HUES64 (cell line): ENCODE results near the gene SLC39A3.
A peak's percentile ranks its signal among the peaks of the same experiment; 100 is the strongest.

ENCODE experiments used
- H3K27ac ChIP-seq: 2 replicates; pipeline ENCODE4 v1.7.0; 2013; ENCODE audit warnings: low read depth, low read length, inconsistent platforms
- H3K27me3 ChIP-seq: 2 replicates; pipeline ENCODE4 v1.6.1; 2013; ENCODE audit warnings: mild to moderate bottlenecking, low read length; ENCODE audit not compliant: insufficient read depth
- H3K36me3 ChIP-seq: 2 replicates; pipeline ENCODE4 v1.6.1; 2013; ENCODE audit warnings: mild to moderate bottlenecking, low read length; ENCODE audit not compliant: insufficient read depth
- H3K4me1 ChIP-seq: 2 replicates; pipeline ENCODE4 v1.6.1; 2013; ENCODE audit warnings: mild to moderate bottlenecking, low read length, moderate library complexity; ENCODE audit not compliant: insufficient read depth
- H3K4me3 ChIP-seq: 2 replicates; pipeline ENCODE4 v1.5.1; 2013; ENCODE audit warnings: mild to moderate bottlenecking, low read length, moderate library complexity
- H3K9ac ChIP-seq: 2 replicates; pipeline ENCODE4 v1.6.1; 2013; ENCODE audit warnings: mild to moderate bottlenecking, low read depth, low read length
- H3K9me3 ChIP-seq: 2 replicates; pipeline ENCODE4 v1.6.1; 2013; ENCODE audit warnings: low read depth, low read length; ENCODE audit not compliant: insufficient read depth
- WGBS: fragments of 150-250, 120-280 bp; methylation state at CpG from one replicate; pipeline ENCODE4 v1.1.7; 2013; ENCODE audit warnings: missing lambda C conversion rate; 5-methylcytosine and 5-hydroxymethylcytosine counted together

The SLC39A3 gene

DNA sequence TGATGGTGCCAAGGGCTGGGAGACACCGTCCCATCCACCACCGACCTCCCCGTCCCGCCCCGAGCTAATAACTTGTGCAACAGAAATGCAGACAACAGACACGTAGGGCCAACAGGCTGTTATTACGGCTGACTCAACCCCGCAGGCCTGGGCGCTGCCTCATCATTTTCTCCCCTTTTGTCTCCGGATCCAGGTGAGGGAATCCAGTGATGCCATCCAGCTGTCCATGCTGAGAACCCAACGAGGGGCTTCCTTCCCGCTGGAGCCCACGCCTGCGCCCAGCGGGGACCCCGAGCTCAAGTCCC is 12.2 kb downstream of the SLC39A3 start:
- no peak overlapping the region for H3K4me3 ChIP-seq
- H3K27ac ChIP-seq: no peak overlapping the region
- H3K9ac ChIP-seq: no peak overlapping the region
- H3K27me3 ChIP-seq: peaks cover 3% of the 10 kb centered on the region; the same call in 1 of the 2 replicates
- H3K36me3 ChIP-seq: no peaks in the 10 kb centered on the region
- no peaks in the 10 kb centered on the region for H3K9me3 ChIP-seq
- H3K4me1 ChIP-seq: no peaks in the 10 kb centered on the region
- 82% methylated on average over 16 of the region's 16 CpGs for WGBS

DNA sequence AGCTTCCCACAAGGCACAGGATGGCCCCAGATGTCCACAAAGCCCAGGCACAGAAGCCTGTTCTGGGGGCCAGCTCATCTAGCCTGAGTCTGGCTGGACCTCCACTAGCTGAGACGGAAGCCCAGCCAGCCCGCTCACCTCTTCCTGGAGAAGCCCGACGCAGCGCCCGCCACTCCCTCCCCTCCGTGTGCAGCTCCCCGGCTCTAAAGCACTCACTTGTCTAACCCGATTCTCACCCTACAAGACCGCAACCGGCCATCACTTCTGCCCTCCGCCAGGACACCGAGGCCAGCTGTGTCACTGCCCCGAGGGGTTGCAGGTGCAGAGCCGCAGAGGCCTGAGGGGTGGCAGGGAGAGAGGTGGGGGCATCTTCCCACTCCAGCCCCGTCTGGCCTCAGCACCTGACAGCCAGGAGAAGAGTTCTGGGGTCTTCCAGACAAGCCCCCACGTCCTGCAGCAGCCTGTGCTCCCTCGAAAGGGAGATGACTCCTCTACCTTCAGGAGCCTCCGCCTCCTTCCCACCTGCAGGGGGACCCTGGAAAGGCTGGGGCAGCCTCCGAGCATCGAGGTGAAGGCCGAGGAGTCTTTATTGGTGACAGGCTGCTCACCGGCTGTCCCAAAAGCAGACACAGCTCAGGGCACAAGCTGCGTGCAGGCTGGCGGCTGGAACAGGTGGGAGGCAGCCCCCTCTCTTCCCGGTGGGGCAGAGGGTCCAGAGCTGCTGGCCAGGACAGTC is 12.7 kb downstream of the SLC39A3 start:
- H3K36me3 ChIP-seq: no peaks in the 10 kb centered on the region
- peaks cover 8% of the 10 kb centered on the region for H3K27me3 ChIP-seq
- H3K4me3 ChIP-seq: peak overlapping the region; percentile 16; the same call in 1 of the 2 replicates
- H3K27ac ChIP-seq: no peak overlapping the region
- no peaks in the 10 kb centered on the region for H3K4me1 ChIP-seq
- H3K9me3 ChIP-seq: no peaks in the 10 kb centered on the region
- WGBS: 49% methylated on average over 26 of the region's 26 CpGs
- no peak overlapping the region; the same call in 1 of the 2 replicates for H3K9ac ChIP-seq

DNA sequence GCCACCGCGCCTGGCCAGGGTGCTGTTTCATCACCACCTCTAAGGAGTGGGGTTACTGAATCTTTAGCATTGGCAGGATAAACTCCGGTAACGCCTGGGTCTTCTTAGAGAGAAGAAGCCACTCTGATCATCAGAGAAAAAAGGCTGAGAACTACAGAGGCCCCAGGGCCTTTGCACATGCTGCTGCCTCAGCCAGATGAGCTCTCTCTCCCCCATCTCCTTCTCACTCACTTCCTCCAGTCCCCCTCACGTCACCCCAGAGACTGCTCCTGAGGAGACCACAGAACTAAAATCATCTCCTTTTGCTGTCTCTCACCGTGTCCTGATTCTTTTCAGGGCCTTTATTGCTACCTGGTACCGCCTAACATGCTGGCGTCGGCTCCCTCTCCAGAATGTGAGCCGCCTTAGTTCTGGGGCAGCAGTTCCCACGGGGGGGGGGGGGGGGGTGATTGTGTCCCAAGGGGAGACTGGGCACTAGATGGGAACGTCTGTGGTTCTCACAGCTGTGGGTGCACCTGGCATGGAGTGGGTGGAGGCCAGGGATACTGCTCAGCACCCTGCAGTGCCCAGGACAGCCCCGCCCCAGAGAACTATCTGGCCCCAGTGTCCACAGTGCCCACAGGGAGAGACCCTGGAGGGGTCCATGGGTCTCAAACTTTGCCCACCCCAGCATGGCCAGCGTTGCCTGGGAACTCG is 13.5 kb downstream of the SLC39A3 start:
- H3K4me3 ChIP-seq: peak overlapping the region; percentile 7; the same call in 1 of the 2 replicates
- no peaks in the 10 kb centered on the region for H3K4me1 ChIP-seq
- no peak overlapping the region for H3K27ac ChIP-seq
- H3K27me3 ChIP-seq: peaks cover 14% of the 10 kb centered on the region
- no peak overlapping the region; the same call in 1 of the 2 replicates for H3K9ac ChIP-seq
- H3K36me3 ChIP-seq: no peaks in the 10 kb centered on the region
- no peaks in the 10 kb centered on the region for H3K9me3 ChIP-seq
- WGBS: 86% methylated on average over 15 of the region's 15 CpGs

DNA sequence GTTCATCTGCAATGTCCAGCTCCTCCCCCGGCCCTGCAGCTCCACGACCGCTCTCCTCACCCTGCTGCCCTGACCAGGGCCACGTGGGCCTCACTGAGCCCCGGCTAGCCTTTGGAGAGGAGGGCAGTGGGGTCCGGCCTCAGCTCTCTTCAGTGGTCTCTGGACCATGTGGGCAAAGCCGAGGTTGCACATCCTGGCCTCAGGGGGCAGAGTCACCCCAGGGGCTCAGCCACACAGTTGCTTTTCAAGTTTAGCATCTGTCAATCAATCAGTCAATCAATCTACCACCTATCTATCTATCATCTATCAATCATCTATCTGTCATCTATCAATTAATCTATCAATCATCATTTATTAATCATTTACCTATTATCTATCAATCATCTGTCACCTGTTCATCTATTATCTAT is 15.7 kb downstream of the SLC39A3 start:
- no peak overlapping the region for H3K4me3 ChIP-seq
- no peaks in the 10 kb centered on the region for H3K36me3 ChIP-seq
- 71% methylated on average over 7 of the region's 7 CpGs for WGBS
- no peak overlapping the region for H3K27ac ChIP-seq
- H3K4me1 ChIP-seq: no peaks in the 10 kb centered on the region; the same call in 1 of the 2 replicates
- H3K9me3 ChIP-seq: no peaks in the 10 kb centered on the region
- peaks cover 14% of the 10 kb centered on the region for H3K27me3 ChIP-seq
- no peak overlapping the region for H3K9ac ChIP-seq

DNA sequence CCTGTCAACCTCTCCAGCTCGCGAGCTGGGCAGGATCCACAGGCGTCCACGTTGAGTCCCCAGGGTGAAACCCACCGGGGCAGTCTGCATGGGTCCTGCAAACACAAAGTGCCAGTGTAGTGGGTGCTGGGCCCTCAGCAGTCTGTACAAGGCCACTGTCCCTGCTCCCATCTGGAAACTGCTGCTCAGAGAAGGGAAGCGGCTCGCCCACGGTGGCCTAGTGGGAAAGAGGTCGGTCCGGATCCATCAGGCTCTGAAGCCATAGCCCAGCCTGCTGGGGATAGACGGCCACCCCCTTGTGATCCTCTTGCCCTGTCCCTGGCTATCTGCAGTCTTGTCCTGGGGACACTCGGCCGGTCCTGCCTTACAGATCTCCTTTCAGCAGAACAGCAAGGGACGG is 16.1 kb downstream of the SLC39A3 start:
- Histone ChIP-seq H3K36me3 (no peaks in the 10 kb centered on the region), H3K9me3 (no peaks in the 10 kb centered on the region), H3K4me3 (no peak overlapping the region), H3K27me3 (peaks cover 14% of the 10 kb centered on the region), H3K9ac (no peak overlapping the region), H3K27ac (no peak overlapping the region), H3K4me1 (no peaks in the 10 kb centered on the region; the same call in 1 of the 2 replicates)
- WGBS: 87% methylated on average over 14 of the region's 14 CpGs

DNA sequence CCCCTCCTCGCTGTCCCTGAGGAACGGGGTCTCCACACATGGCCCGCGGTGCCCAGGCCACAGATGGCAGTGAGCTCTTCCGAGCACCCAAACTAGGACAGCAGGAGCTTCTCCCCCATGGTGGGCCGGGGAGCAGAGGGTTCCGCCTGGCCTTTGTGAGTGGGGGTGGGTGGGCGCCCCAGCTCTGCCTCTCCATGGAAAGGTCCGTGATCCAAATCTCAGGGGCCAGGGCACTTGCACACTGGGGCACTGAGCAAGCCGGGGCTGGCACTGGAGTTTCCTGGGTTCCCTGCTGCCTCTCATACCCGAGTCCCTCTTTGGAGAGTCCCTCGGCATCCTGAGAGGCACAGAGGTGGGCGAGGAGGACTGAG is 16.5 kb downstream of the SLC39A3 start:
- no peaks in the 10 kb centered on the region; the same call in 1 of the 2 replicates for H3K4me1 ChIP-seq
- H3K4me3 ChIP-seq: no peak overlapping the region
- H3K27me3 ChIP-seq: peaks cover 14% of the 10 kb centered on the region
- no peak overlapping the region for H3K27ac ChIP-seq
- H3K9ac ChIP-seq: no peak overlapping the region
- no peaks in the 10 kb centered on the region for H3K9me3 ChIP-seq
- 92% methylated on average over 13 of the region's 13 CpGs for WGBS
- no peaks in the 10 kb centered on the region for H3K36me3 ChIP-seq

DNA sequence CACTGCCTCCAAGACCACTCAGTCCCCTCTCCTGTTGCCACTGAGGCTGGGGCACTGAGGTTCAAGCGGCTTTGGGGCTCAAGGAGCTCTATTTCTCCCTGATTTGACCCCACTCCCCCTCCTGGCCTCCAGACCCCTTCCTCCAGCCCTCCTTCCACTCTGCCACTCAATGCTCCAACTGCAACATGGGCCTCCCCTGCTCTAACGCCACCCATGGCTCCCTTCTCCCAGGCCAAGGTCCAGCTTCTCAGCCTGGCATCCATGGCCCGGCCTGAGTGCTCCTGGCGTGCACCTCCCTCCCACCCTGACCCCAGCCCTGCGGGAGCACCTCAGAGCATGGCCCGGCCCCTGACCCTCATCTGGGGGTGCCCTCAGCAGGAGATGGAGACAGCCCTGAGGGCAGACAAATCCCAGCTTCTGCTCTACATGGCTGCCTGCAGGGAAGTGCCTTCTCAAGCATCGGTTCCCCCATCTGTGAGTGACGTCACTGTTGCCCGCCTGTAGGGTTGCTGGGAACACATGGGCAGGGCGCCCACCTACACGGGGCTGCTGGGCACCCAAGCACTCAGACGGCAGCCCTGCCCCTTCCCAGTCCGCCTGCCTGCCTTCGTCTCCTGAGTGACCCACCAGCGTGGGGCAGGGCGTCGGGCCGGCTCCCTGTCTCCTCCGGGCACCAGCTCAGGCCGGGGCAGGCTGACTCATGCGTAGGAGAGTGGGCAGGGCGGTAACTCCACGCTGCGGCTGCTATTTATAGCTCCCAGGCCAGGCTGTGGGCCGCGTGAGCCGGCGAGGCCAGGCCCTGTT is 17.1 kb downstream of the SLC39A3 start:
- Histone ChIP-seq H3K4me1 (no peaks in the 10 kb centered on the region; the same call in 1 of the 2 replicates), H3K4me3 (no peak overlapping the region), H3K27me3 (peaks cover 14% of the 10 kb centered on the region), H3K36me3 (no peaks in the 10 kb centered on the region), H3K9ac (no peak overlapping the region), H3K27ac (no peak overlapping the region), H3K9me3 (no peaks in the 10 kb centered on the region)
- WGBS: 73% methylated on average over 28 of the region's 28 CpGs

DNA sequence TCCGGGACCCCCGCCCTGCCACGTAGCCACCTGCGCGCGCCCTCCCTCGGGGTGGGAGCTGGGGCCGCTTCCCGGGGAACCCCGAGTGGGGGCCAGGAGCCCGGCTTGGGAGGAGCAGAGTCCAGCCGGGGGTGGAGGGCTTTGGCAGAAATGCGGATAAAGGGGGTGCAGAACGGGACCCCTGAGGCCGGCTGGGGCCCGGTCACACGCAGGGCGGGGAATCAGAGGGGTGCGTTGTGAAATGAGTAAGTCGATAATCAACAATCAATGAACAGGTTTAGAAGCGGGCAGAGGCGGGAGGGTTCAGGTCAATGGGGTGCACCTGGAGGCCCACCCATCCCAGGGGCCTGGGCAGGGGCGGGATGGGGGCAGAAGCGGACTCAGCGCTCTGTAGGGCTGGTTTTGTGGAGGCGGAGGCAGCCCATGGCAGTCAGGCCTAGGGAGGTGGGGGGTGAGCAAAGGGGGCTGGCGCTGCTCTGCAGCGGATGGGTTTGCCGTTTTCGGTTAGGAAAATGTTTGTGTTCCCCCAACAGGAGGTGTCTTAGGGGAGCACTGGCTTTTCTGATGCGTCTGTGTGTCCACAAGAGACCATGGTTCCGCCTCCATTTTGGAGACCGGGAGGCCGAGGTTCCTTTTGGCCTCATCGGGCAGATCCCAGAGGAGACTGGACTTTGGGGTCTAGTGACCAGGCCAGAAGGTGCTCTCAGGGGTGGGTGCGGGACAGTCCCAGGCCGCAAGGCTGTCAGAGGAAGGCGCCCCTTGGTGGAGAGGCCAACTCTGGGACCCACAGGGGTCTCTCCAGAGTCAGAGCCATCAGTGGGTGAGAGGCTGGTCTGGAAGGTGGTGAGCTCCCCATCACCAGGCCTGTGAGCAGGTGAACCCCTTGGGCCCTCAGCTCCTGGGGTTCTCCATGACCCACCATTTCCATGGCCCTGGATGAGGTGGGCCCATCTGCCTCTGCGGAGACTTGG is 18.0 kb downstream of the SLC39A3 start:
- Histone ChIP-seq H3K9me3 (no peaks in the 10 kb centered on the region), H3K36me3 (no peaks in the 10 kb centered on the region), H3K27ac (no peak overlapping the region), H3K4me3 (peak overlapping the region; percentile 59), H3K27me3 (peaks cover 11% of the 10 kb centered on the region), H3K9ac (peak overlapping the region; percentile 44; the same call in 1 of the 2 replicates), H3K4me1 (no peaks in the 10 kb centered on the region; the same call in 1 of the 2 replicates)
- 30% methylated on average over 39 of the region's 39 CpGs for WGBS

DNA sequence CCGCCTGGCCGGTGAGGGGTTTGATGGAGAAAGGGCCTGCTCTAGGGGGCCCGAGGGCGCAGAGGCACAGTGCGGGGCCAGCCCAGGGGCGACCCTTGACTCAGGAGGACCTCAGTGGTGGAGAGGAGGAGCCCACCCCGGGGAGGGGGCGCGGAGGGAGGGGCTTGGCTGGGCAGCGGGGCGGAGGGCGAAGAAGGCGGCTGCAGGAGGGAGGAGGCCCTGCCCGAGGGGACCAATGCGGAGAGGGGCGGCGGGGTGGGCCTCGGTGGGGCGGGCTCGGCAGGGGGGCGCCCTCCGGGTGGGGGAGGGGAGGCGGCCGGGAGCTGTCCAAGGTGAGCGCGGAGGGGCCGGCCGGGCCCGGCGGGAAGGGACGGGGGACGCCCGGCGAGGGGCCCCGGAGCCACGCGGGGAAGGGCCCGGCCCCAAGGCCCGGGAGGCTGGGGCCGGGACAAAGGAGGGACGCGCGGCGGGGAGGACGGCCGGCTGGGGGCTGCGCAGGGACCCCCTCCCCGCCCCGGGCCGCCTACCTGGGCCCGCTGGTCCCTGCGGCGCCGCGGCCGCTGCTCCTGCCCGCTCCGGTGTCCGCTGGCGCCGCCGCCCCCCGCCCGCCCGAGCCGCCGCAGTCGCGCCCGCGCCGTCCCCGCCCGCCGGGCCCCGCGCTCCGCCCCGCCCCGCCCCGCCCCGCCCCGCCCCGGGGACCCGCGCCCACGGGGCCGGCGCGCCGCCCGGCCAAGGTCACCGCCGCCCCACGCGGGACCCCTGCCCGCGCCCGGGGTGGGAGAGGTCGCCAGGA is 18.8 kb downstream of the SLC39A3 start, which contains the start of gene DIRAS1:
TSS of gene DIRAS1 (minus strand) at position 596 of the 793 bp plus-strand sequence. CDS start 3,566 bp downstream, outside the sequence.
- H3K4me3 ChIP-seq: peak within 1 kb of the TSS; percentile 59
- peak within 1 kb of the TSS; percentile 73; the same call in 1 of the 2 replicates for H3K27ac ChIP-seq
- peaks cover under 1% of the 10 kb centered on the region; the same call in 1 of the 2 replicates for H3K9me3 ChIP-seq
- H3K27me3 ChIP-seq: peaks cover 11% of the 10 kb centered on the region
- peak within 1 kb of the TSS; percentile 57 for H3K9ac ChIP-seq
- no peaks in the 10 kb centered on the region; the same call in 1 of the 2 replicates for H3K4me1 ChIP-seq
- H3K36me3 ChIP-seq: no peaks in the 10 kb centered on the region
- under 1% methylated on average over 100 of the region's 100 CpGs for WGBS
